Stimulated activated CD8-positive, alpha-beta memory T cell treated with anti-CD3 and anti-CD28 coated beads, Interleukin-4, amount 100 ng/mL, for 1 hour (primary cell): ENCODE results near the gene NLGN2.

Experiments used
- DNase-seq, 2 donors: peaks; one replicate each; pipeline ENCODE4 v3.0.0-alpha.2; 2020; ENCODE audit warnings: low read depth in 2 of 2, low spot score in 1 of 2

NLGN2 gene

GRCh38 chr17:7391307-7391706, 16.3 kb upstream of the NLGN2 start:
- no peak for DNase-seq

GRCh38 chr17:7392696-7393612, 14.7 kb upstream of the NLGN2 start:
- DNase-seq = no peak

GRCh38 chr17:7393613-7394451, 13.8 kb upstream of the NLGN2 start:
- DNase-seq = peak; percentile 36 to 42

- DNase-seq = peak; percentile 60 to 65
Measured at GRCh38 chr17:7394452-7395191, 13.0 kb upstream of the NLGN2 start, which contains the start of gene PLSCR3. Gene PLSCR3 (minus strand): TSS chr17:7394525. CDS start chr17:7394110, 415 bp downstream.

GRCh38 chr17:7396147-7396546, 11.5 kb upstream of the NLGN2 start:
- no peak for DNase-seq

GRCh38 chr17:7398612-7399011, 9.0 kb upstream of the NLGN2 start:
- no peak for DNase-seq

- DNase-seq = no peak
Measured at GRCh38 chr17:7403043-7403726, 4.5 kb upstream of the NLGN2 start.

- DNase-seq = no peak
Measured at GRCh38 chr17:7403727-7403976, 4.0 kb upstream of the NLGN2 start.

GRCh38 chr17:7403977-7404736, 3.5 kb upstream of the NLGN2 start, which contains the start of gene TMEM256:
Gene TMEM256 (minus strand): TSS chr17:7404097. CDS start chr17:7404084, 13 bp downstream.
- DNase-seq = peak; percentile 92 to 94

GRCh38 chr17:7404737-7405349, 2.8 kb upstream of the NLGN2 start:
- peak in 1 of 2 donors; percentile 45 for DNase-seq

GRCh38 chr17:7405350-7406234, 2.1 kb upstream of the NLGN2 start:
- no peak for DNase-seq

GRCh38 chr17:7406235-7406825, 1.3 kb upstream of the NLGN2 start:
- no peak for DNase-seq

GRCh38 chr17:7407082-7407481, 563 bp upstream of the NLGN2 start:
- no peak for DNase-seq

GRCh38 chr17:7408252-7408727, 645 bp downstream of the NLGN2 start:
- no peak for DNase-seq

GRCh38 chr17:7408863-7409262, 1.2 kb downstream of the NLGN2 start:
- DNase-seq = no peak

GRCh38 chr17:7409716-7410115, 2.1 kb downstream of the NLGN2 start:
- DNase-seq = no peak

- DNase-seq = no peak
Measured at GRCh38 chr17:7410634-7411426, 3.2 kb downstream of the NLGN2 start.
